Thoracic aorta (tissue), 2 donors: ENCODE measurements around the gene PDZRN3. TPM values are rescaled to one million over a fixed set of nuclear protein-coding genes. Genes with fewer than 3 reads are reported as not detected.

ENCODE experiments used
- ATAC-seq: fragments of 150-250 bp; one replicate; pipeline ENCODE4 v1.8.0; 2017; ENCODE audit warnings: low read depth; ENCODE audit not compliant: insufficient number of reproducible peaks, low FRiP score
- DNase-seq: peaks from one replicate; pipeline ENCODE4 v3.0.0-alpha.2; 2020; ENCODE audit warnings: low spot score
- H3K27ac ChIP-seq, 2 donors: fragments of 200-600 bp; sonication (generic); 1 replicate in 1 of 2; 2 replicates in 1 of 2; pipeline ENCODE4 v1.5.1; 2016; ENCODE audit warnings: mild to moderate bottlenecking in 2 of 2, moderate library complexity in 2 of 2
- H3K27me3 ChIP-seq: fragments of 200-600 bp; sonication (generic); replicated peaks from 2 replicates; pipeline ENCODE4 v1.6.0; 2016; ENCODE audit warnings: mild to moderate bottlenecking; ENCODE audit not compliant: insufficient read depth
- H3K36me3 ChIP-seq: fragments of 200-600 bp; sonication (generic); one replicate; pipeline ENCODE4 v1.5.1; 2016
- H3K4me1 ChIP-seq, 2 donors: fragments of 200-600 bp; sonication (generic); 1 replicate in 1 of 2; 2 replicates in 1 of 2; pipeline versions ENCODE4 v1.5.1 to v1.6.0; 2016; ENCODE audit warnings: low read depth in 2 of 2, mild to moderate bottlenecking in 1 of 2; ENCODE audit not compliant: control insufficient read depth in 1 of 2
- H3K4me3 ChIP-seq: fragments of 200-600 bp; sonication (generic); 2 replicates; pipeline ENCODE4 v1.5.1; 2016; ENCODE audit warnings: mild to moderate bottlenecking
- H3K9me3 ChIP-seq: fragments of 200-600 bp; sonication (generic); 2 replicates; pipeline ENCODE4 v1.5.1; 2016
- CTCF ChIP-seq: fragments of 200-600 bp; sonication (generic); IDR thresholded peaks from one replicate; pipeline ENCODE4 v1.5.1; 2019; ENCODE audit warnings: antibody characterized with exemption
- total RNA-seq, 2 donors: library from RNA; depleted of rRNA; stranded (reverse); fragments of >200 nt; gene quantifications; one replicate each; pipeline versions ENCODE4 v1.1.0 to v1.2.3, GENCODE V29; 2016

The PDZRN3 gene
- total RNA-seq, 2 donors from 2014 or later = 140 to 166 TPM

- no peak for DNase-seq
- no peak for ATAC-seq
- Histone ChIP-seq H3K27ac (no peak overlapping the region), H3K27me3 (no peaks in the 10 kb centered on the region), H3K4me1 (peaks cover 36 to 85% of the 10 kb centered on the region in 2 donors), H3K4me3 (peak overlapping the region; percentile 35), H3K36me3 (no peaks in the 10 kb centered on the region), H3K9me3 (no peaks in the 10 kb centered on the region)
- no peak for TF ChIP-seq CTCF
Observed at GRCh38 chr3:73609655-73610054, 15.1 kb downstream of the PDZRN3 start.

- no peak overlapping the region for H3K4me3 ChIP-seq
- ATAC-seq = no peak
- peaks cover 38 to 85% of the 10 kb centered on the region in 2 donors for H3K4me1 ChIP-seq
Observed at GRCh38 chr3:73609315-73609641, 15.5 kb downstream of the PDZRN3 start.

DNA sequence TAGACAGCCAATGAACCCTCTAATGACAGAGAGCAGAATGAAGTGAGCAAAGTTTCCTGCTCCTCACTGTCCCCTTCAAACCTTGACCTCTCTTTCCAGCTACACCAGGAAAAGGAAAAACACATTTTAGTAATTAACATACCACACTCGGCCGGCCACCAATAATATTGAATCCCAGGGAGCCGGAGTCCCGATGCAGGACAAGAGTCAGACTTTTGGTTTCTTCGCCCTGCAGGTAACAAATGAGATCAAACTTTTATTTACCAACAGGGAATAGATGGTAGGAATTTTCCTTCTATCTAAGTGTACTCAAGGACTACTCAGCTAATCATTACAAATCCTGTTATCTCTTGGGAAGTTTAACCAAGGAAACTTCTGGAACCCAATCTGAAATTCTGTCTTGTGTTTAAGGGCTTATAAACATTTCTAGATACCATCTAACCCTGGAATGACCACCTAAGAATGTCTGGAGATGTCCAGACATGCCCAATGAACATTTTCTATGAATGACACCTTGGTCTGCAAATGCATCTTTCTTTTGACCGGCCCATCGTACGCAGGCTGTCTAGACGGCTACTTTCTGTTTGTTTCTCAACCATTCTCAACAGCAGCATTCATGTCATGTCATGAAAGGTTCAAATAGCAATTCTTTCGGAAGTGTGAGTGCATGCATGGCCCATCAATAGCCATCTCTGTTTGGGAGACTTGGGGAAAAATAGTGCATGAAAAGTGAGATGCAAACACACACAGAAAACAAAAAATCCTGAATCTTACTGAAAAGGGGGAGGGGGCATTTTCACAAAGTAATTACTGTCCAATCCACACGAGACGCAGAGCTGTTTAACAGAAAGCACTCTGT lies 16.1 kb downstream of the PDZRN3 start:
- Histone ChIP-seq H3K9me3 (no peaks in the 10 kb centered on the region), H3K4me3 (no peak overlapping the region), H3K36me3 (no peaks in the 10 kb centered on the region), H3K4me1 (peaks cover 44 to 85% of the 10 kb centered on the region in 2 donors), H3K27me3 (no peaks in the 10 kb centered on the region), H3K27ac (peak overlapping the region in 1 of 2 donors; percentile 39)
- ATAC-seq (no peak), DNase-seq (no peak)
- no peak for TF ChIP-seq CTCF

More at GRCh38 chr3:73609315-73609641, 15.5 kb downstream of the PDZRN3 start:
- TF ChIP-seq CTCF = no peak
- H3K9me3 ChIP-seq = no peaks in the 10 kb centered on the region
- DNase-seq = no peak
- H3K36me3 ChIP-seq = no peaks in the 10 kb centered on the region
- H3K27me3 ChIP-seq = no peaks in the 10 kb centered on the region
- peak overlapping the region in 1 of 2 donors; percentile 39 for H3K27ac ChIP-seq

DNA sequence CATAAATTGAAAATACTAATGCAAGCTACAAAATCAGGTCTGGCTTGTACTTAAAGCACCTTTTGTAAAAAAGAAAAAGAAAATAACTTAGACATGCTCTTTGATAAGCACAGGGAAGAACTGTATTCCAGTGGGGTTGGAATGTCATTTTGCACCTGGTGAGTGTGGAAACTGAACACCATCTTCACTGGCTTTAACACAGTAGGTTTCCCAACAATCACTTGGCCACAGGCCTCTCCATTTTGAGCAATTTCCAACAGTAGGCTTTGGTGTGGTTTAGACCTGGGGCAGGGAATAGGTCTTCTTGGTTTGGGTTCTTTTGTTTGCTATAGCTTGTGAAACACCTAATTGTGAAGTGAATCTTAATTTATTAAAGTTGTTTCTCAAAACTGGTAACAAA lies 18.9 kb downstream of the PDZRN3 start:
- TF ChIP-seq CTCF = no peak
- H3K27ac ChIP-seq = peak overlapping the region; percentile 17 to 37

GRCh38 chr3:73605412-73605811 lies 19.3 kb downstream of the PDZRN3 start:
- ATAC-seq (no peak), DNase-seq (no peak)
- H3K36me3 ChIP-seq = no peaks in the 10 kb centered on the region
- H3K4me3 ChIP-seq = no peak overlapping the region
- H3K27ac ChIP-seq = peak overlapping the region; percentile 1 to 6
- no peaks in the 10 kb centered on the region for H3K27me3 ChIP-seq
- no peak for TF ChIP-seq CTCF
- no peaks in the 10 kb centered on the region for H3K9me3 ChIP-seq
- H3K4me1 ChIP-seq = peaks cover 44 to 85% of the 10 kb centered on the region in 2 donors

More for the DNA sequence above, 18.9 kb downstream of the PDZRN3 start:
- no peak overlapping the region for H3K4me3 ChIP-seq
- H3K9me3 ChIP-seq = no peaks in the 10 kb centered on the region
- ATAC-seq (no peak), DNase-seq (no peak)
- no peaks in the 10 kb centered on the region for H3K27me3 ChIP-seq
- no peaks in the 10 kb centered on the region for H3K36me3 ChIP-seq
- H3K4me1 ChIP-seq = peaks cover 44 to 85% of the 10 kb centered on the region in 2 donors
